Neural crest cell (in vitro differentiated cells): ENCODE measurements around the gene C16orf92. TPM values are rescaled to one million over a fixed set of nuclear protein-coding genes. Genes with fewer than 3 reads are reported as not detected.

Source experiments
- DNase-seq: peaks from one replicate; pipeline ENCODE4 v3.0.0; 2021; ENCODE audit warnings: low read depth, mixed read lengths, low spot score
- H3K27ac Mint-ChIP-seq: one replicate; pipeline ENCODE4 v1.8.0; 2021; ENCODE audit warnings: mild to moderate bottlenecking, mixed read lengths; ENCODE audit not compliant: unreplicated experiment
- H3K27me3 Mint-ChIP-seq: 2 replicates; pipeline ENCODE4 v1.8.0; 2021; ENCODE audit warnings: low read depth, mild to moderate bottlenecking, mixed read lengths
- H3K36me3 Mint-ChIP-seq: 2 replicates; pipeline ENCODE4 v1.8.0; 2021; ENCODE audit warnings: low read depth, mild to moderate bottlenecking, mixed read lengths
- H3K4me1 Mint-ChIP-seq: 2 replicates; pipeline ENCODE4 v1.8.0; 2021; ENCODE audit warnings: mixed read lengths
- H3K4me3 Mint-ChIP-seq: one replicate; pipeline ENCODE4 v1.8.0; 2021; ENCODE audit warnings: mild to moderate bottlenecking, mixed read lengths
- H3K9me3 Mint-ChIP-seq: 2 replicates; pipeline ENCODE4 v1.8.0; 2021; ENCODE audit warnings: mixed read lengths
- CTCF ChIP-seq: fragments of 200-600 bp; sonication (generic); conservative IDR thresholded peaks from 2 replicates; pipeline ENCODE4 v1.5.0; 2021; ENCODE audit warnings: antibody characterized with exemption, mild to moderate bottlenecking
- total RNA-seq: library from RNA; stranded (reverse); gene quantifications from 2 replicates; pipeline ENCODE4 v1.2.1, GENCODE V29; 2021

C16orf92 gene
- total RNA-seq, 1 donor from 2014 or later = not detected

GRCh38 chr16:30006095-30006473 lies 16.9 kb upstream of the C16orf92 start:
- Mint-ChIP-seq H3K27ac (no peak overlapping the region), H3K4me1 (no peaks in the 10 kb centered on the region), H3K4me3 (no peak overlapping the region), H3K36me3 (peaks cover 2% of the 10 kb centered on the region), H3K27me3 (peaks cover 8% of the 10 kb centered on the region), H3K9me3 (no peaks in the 10 kb centered on the region)
- TF ChIP-seq CTCF = no peak
- DNase-seq = no peak

- peaks cover under 1% of the 10 kb centered on the region for H3K4me1 Mint-ChIP-seq
- peaks cover 10% of the 10 kb centered on the region for H3K27me3 Mint-ChIP-seq
- no peak overlapping the region for H3K27ac Mint-ChIP-seq
- H3K4me3 Mint-ChIP-seq = no peak overlapping the region
- TF ChIP-seq CTCF = no peak
- H3K9me3 Mint-ChIP-seq = no peaks in the 10 kb centered on the region
- peaks cover 2% of the 10 kb centered on the region for H3K36me3 Mint-ChIP-seq
- DNase-seq = no peak
Observed at GRCh38 chr16:30006659-30007377, 16.2 kb upstream of the C16orf92 start.

GRCh38 chr16:30007378-30007895 lies 15.6 kb upstream of the C16orf92 start:
- Mint-ChIP-seq H3K27ac (no peak overlapping the region), H3K4me3 (no peak overlapping the region)

GRCh38 chr16:30009085-30009862 lies 13.7 kb upstream of the C16orf92 start:
- Mint-ChIP-seq H3K4me1 (peaks cover 5% of the 10 kb centered on the region), H3K27me3 (peaks cover 20% of the 10 kb centered on the region), H3K36me3 (no peaks in the 10 kb centered on the region), H3K9me3 (no peaks in the 10 kb centered on the region), H3K27ac (no peak overlapping the region), H3K4me3 (peak overlapping the region; percentile 69)
- no peak for TF ChIP-seq CTCF
- no peak for DNase-seq

More at GRCh38 chr16:30007378-30007895, 15.6 kb upstream of the C16orf92 start:
- Mint-ChIP-seq H3K27me3 (peaks cover 15% of the 10 kb centered on the region), H3K36me3 (no peaks in the 10 kb centered on the region), H3K9me3 (no peaks in the 10 kb centered on the region), H3K4me1 (peaks cover 5% of the 10 kb centered on the region)
- TF ChIP-seq CTCF = no peak
- no peak for DNase-seq

DNA sequence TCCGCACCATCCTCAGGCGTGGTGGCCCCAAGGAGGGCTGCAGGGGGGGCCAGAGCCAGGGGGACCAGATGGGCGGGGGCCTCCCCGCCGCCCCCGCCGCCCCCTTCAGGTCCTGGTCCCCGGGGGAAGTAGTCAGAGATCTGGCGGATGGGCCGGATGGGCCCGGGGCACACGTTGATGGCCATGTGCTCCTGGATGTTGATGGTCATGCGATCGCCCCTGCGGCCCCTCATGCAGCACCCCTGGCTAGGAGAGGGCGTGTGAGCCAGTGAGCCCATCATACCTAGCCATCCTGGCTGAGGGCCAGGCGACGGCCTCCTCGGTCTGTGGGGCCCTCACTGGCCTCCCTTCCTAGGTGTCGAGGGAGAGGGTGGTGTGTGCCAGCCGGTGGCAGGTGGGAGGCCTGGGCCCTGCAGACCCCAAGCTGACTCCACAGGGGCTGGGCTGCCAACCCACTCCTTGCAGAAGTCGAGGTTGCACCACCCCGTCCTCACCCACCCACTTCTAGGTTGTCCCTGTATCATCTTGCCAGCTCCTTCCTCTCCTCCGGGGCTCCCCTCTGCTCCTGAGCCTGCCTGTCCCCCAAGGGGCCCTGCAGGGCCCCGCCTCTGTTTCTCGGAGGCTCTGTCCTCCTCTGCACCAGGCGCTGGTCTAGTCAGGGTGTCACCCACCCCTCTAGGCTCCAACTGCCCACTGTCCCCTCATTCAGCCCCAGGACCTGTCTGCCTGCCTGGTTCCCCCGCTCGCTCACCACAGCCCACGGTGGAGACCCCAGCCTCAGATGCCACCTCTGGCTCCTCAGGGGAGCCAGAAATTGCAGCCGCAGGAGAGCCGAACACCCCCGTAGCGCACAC lies 12.8 kb upstream of the C16orf92 start:
- no peak for DNase-seq
- Mint-ChIP-seq H3K4me1 (peaks cover 5% of the 10 kb centered on the region), H3K27ac (peak overlapping the region; percentile 27), H3K9me3 (no peaks in the 10 kb centered on the region), H3K4me3 (peak overlapping the region; percentile 83), H3K36me3 (no peaks in the 10 kb centered on the region), H3K27me3 (peaks cover 20% of the 10 kb centered on the region)
- TF ChIP-seq CTCF = no peak
